Mesenteric fat pad (tissue), 1 donor: Measurements from ENCODE around the gene C10orf53. TPM values are rescaled to one million over a fixed set of nuclear protein-coding genes. Genes with fewer than 3 reads are reported as not detected.
"Not testable (repeated sequence)": the region's sequence is repeated elsewhere in the genome, so short reads cannot be mapped to it uniquely, and the experiment has no call there.

Experiments used
- DNase-seq: peaks from one replicate; pipeline ENCODE4 v3.0.0-alpha.2; 2020; ENCODE audit warnings: low spot score
- total RNA-seq: library from RNA; stranded (reverse); fragmentation: NEBNext Ultra II Directional; extraction: Animal tissue kit (Norgen Biotek cat#: 25700); gene quantifications from one replicate; pipeline ENCODE4 v1.2.1, GENCODE V29; 2021
- donor health status: DM: yes; HTN: yes; CAD: no.

C10orf53 gene
- total RNA-seq, 1 donor from 2014 or later: not detected

DNA sequence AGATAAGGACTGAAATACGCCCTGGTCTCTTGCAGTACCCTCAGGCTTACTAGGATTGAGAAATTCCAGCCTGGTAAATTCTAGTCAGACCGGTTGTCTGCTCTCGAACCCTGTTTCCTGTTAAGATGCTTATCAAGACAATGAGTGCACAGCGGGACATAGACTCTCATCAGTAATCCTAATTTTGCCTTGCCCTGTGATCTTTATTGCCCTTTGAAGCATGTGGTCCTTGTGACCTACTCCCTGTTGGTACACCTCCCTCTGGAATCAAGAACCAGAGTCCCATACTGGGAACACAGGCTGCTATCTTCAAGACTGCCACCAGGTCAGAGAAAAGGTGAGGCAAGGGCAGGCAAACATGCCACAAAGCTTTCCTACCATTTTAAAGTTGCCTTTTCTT is 7.2 kb downstream of the C10orf53 start:
- no peak for DNase-seq

DNA sequence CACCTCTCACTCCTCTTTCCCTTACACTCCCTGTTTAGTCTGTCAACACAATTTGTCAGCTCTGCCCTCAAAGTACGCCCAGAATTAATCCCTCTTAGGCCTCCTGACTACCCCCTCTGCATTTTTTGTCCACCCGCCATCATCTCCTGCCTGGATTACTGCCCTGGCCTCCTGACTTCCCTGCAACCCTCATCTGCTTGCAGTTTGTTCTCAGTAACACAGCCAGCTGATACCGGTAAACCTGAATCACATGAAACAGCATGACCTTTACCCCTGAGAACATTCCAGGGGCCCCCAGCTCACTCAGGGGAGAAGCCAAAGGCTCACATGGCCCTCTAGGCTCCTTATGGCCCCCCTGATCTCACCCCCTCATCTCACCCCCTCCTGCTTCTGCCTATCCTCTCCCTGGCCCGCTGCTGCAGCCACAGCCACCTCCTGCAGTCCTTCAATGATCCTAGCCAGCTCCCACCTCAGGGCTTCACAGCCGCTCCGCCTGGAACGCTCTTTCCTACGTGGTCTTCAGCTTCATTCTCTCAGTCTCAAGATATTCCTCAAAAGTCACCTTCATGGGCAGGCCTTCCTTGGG is 8.9 kb downstream of the C10orf53 start:
- DNase-seq: no peak

DNA sequence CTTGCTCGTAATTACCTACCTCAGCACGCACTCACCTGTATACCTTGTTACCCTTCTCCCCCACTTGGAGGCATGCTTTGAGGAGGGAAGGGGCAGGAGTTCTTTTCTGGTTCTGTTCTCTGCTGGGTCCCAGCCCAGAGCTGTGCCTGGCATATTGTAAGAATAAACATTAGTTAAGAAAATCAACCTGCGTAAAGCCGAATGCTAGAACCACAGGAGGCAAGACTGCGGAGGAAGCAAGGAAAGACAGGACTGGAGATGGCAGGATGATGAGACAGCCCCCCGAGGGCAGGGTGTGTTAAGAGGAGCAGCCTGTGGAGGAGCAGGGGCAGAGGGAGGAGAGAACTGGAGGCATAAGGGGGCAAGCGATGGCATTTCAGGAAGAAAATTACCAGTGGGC is 9.5 kb downstream of the C10orf53 start:
- no peak for DNase-seq

DNA sequence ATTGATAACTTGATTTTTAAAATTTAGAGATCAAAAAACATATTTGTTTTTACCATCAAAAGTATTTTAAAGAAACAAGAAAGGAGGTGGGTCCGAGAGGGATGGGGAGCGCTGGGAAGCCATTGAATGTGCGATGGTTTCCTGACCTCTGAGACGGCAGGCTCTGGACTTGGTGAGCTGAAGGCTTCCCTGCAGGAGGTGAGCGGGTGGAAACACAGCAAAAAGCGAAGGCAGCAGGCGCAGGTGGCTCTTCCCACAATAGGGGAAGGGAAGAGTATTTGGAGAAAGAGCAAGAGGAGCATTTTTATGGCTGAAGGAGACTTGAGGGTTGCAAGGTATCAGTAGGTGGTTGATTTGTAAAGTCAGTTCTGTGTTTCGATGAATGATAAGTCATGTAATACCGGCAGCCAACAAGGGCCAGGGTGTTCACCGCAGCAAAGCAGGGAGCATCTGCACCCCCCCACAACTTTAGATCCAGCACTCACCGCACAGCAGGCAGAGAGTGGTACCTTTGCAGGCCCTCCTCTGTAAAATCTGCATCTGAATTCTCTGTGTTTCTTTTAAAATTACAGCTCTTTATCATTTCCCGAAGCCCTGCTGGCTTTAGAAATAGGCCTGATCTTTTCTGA is 10.5 kb downstream of the C10orf53 start:
- DNase-seq: no peak

DNA sequence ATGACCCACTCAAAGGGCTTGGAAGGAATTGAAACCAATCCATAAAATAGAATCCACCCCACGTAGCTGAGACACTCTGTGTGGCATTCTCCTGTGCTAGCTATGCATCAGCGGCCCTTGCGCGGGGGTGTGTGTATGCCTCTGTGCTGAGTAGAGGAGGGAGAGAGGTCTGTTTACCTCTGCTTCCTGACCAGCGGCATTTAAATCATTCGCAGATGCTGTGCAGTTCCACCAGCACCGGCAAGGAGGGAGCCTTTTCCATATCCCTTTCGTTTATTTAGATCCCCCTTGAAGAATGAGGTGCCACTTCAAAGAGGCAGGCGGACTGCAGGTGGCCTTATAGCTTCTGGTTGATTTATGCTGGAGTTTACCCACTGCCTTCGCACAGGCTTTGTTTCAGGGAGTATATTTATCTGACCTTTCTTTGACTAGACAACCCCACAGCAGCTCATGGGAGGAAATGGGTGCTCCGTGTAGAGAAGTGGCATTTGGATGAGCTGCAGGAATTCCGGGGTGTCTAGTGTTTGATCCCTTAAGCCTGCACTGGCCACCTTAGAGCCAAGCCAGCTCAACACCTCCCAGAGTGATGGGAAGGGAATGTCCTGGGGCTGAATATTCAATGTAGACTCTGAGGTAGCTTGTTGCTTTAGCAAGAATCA is 11.4 kb downstream of the C10orf53 start:
- no peak for DNase-seq

DNA sequence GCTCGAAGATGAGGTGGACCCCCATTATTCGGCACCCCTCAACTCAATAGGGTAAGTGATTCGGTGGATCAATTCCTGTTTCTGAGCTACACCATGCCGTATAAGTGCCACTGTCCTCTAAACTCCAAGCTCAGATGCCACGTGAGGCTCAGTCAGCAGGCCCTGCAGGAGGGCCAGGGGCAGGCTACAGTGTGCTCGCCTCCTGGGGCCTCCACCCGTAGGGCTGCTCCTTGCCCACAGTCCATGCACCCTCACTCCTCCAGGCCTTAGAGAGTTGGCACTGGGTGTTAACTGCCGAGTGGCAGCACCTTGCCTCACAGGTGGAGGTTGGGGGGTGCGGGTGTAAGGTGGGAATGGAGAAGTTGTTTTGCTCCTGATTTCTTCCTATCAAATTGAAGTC is 12.1 kb downstream of the C10orf53 start:
- no peak for DNase-seq

DNA sequence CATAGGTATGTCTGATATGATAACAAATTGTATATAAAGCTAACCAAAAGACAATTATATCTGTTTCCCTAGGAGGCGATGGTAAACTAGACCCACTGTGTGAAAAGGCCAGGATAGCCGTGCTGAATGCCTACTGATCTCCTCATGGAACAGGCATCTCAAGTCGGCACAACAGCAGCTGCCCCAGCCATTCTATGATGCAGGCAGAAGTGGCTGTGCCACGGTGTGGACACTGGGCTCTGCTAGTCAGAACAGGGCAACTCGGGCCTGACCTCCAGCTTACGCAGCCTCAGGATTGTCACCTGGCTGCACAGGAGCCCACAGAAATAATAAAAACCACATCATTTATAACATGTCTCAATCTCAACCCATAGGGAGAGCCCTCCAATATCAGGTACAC is 15.0 kb downstream of the C10orf53 start:
- DNase-seq: no peak

DNA sequence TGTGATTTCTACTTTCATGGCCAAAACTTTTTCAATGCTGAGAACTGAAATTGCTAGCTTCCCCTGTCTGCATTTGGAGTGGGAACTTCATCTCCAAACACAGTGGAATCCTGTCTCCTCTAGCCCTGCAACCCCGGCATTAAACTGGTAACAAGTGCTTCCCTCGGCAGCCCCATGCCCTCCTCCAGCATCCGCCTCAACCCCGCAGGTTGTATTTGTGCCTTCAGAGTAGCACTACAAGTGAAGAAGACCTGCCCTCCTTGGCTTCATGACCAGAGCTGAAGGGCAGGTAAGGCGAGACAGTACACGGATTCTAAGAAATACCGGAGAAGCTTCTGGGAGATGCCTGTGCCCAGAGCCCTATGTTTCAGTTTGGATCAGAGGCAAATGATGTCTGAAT is 16.9 kb downstream of the C10orf53 start:
- DNase-seq: no peak

DNA sequence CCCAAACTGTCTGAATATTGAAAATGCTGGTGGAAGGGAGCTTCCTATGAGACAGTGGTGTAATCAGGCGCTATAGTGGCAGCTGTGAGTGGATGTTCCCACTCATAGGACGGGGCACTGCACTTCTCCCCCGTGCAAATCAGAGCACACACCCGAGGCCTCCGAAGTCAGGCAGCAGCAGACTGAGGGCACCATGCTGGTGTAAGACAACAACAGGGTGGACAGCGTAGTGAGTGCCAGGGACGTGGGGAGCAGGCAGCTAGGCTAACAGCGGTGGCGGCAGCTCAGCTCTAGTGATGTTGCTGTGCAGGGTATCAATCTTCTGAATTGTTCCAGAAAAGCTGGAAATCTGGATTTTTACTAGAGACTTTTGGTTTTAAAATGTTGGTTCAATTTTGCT is 19.2 kb downstream of the C10orf53 start:
- DNase-seq: no peak

DNA sequence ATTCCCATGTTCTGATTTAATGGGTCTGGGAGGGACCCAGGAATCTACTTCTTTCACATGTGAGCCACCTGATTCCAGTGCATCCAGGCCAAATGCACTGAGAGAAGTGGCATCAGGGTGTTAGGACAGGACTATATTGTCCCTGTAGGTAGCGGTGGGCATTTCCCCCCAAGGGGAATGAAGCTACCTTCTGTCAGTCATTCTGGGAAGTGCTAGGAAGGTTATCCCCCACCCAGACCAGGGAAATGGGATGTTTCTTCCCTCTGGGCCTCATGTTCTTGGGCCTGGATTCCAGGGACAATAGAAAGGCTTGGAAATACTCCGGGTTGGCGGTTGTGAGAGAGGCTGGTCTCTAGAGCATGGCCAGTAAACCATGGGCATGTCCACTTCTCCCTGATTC is 20.8 kb downstream of the C10orf53 start:
- no peak for DNase-seq

DNA sequence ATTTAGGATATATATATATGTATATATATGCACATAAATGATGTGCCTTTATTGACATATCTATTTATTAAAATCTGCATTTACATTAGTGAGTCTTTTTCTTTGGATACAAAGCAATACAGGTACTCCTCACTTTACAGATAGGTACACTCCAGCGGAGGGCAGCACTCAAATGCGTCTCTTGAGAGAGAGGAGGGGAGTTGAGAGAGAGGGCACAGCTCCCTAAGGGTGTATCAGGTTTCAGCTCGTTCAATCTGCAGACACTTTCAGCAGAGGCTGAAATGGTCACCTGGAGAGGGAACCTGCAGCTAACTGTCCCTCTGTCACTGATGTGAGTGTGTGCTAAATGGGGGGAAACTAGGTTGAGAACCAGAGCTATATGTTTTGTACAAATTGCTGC is 21.5 kb downstream of the C10orf53 start:
- DNase-seq: no peak

DNA sequence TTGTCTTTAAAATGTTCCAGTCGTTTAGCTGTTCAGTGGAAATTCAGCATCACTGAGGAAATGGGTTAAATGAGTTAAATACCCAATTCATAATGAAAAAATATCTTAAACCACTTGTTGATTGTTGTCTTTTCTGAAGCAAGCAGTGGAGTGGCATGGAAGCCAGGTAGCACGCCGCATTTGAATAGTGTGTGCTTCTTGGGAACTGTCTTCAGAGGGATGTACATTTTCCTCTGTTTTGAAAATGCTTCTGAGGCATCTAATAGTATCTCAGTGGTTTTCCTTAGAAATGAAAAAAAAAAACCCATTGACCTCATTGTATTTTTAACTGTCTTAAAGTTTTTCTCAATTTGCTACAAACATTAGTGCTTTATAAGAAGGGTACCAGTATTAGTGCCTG is 28.1 kb downstream of the C10orf53 start:
- no peak for DNase-seq

DNA sequence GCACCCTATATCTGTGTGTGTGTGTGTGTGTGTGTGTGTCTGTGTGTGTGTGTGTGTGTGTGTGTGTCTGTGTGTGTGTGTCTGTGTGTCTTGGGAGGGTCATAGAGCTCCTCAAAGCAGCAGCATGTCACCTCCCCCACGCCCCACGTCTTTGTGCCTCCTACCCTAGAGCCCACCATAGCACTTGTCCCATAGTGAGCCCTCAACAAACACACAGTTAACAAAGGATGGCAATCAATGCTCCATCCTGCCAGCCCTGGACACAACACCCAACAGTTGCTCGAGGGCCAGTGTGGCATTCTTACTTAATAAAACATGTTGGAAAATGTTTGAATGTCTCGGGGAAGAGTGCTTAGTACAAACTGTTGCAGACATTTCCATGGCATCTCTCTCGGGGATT is 30.5 kb downstream of the C10orf53 start:
- no peak for DNase-seq

DNA sequence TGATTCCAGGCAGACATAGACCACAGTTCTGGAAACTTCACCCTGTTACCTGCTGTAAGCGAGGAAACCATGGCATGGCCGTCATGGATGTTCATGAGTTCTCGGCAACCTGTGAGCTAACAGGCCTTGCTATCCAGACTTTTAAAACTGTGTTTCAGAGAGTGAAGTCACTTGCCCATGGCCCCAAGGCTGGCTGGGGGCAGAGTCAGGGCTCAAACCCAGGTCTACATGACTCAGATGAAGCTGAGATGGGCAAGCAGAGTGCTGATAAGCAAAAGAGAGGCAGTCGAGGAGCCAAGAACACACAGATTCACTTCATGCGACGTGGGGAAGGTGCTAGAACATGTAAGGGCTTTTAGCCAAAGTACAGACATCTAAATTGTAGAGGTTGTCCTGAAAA is 31.5 kb downstream of the C10orf53 start:
- DNase-seq: no peak

DNA sequence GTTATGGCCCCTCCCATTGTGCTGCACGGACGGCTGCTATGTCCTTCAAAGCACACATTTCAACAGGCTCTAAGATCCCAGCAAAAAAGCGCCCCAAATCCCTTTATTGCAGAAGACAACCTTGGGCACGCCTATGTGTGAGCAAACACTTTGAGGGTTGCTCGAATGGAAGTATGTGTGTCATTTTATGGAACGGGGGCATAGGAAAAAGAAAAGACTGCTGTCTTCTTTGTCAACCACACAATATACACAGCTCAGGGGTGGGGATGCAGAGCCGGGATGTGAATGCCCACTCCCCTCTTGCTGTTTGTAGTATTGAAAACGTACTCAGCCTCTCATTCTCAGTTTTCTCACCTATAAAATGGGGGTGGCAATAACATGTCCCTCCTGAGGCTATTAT is 32.0 kb downstream of the C10orf53 start:
- DNase-seq: no peak

DNA sequence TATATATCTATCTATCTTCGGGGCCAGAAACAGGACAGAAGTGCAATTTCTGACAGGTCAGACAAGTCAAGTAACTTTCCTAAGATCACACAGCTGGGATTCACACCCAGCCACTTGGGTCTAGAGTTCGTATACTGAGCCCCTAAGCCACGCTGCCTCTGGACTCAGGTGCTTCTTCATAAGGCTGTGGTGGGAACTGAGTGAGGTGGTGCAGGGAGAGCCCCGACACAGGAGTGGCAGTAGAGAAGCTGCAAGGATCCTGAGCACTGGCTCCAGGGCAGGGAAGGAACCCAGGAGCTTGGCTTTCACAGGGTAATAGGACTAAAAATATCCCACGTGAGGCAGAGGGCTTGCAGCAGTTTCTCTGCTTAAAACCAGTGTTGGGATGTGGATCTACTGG is 33.8 kb downstream of the C10orf53 start:
- DNase-seq: no peak

DNA sequence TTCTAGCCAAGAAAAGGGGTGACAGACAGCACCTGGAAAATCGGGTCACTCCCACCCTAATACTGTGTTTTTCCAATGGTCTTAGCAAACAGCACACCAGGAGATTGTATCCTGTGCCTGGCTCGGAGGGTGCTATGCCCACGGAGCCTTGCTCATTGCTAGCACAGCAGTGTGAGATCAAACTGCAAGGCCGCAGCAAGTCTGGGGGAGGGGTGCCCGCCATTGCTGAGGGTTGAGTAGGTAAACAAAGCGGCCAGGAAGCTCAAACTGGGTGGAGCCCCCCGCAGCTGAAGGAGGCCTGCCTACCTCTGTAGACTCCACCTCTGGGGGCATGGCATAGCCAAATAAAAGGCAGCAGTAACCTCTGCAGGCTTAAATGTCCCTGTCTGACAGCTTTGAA is 35.7 kb downstream of the C10orf53 start:
- not testable (repeated sequence) for DNase-seq

DNA sequence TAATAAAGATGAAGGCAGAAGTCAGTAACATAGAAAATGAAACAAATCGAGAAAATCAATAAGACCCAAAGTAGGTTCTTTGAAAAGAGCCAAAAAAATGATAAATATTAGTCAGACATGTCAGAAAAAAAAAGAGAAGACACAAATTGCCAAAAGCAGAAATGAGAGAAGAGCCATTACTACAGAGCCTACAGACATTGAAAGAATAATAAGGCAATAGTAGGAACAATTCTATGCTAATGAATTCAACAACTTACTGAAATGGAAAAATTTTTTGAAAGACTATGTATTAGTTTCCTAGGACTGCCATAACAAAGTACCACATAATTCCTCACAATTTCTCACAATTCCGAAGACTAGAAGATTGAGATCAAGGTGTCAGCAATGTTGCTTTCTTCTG is 47.1 kb downstream of the C10orf53 start:
- no peak for DNase-seq

DNA sequence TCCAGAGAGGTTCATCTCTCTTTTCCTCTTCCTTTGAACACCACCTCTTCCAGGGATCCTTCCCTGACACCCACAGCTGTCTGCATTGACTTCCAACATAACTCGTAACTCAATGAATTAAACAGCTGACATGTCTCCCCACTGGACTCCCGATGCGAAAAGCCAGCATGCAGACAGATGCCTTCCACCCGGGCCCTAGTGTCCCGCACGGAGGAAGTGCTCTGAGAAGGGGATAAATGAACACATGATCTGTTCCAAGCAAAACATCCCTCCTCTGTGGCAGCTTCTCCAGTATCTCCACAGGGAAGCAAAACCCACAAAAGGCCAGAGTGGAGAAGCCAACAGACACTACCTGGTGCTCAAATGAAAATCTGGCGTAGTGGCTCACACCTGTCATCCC is 54.4 kb downstream of the C10orf53 start:
- peak; percentile 59 for DNase-seq

DNA sequence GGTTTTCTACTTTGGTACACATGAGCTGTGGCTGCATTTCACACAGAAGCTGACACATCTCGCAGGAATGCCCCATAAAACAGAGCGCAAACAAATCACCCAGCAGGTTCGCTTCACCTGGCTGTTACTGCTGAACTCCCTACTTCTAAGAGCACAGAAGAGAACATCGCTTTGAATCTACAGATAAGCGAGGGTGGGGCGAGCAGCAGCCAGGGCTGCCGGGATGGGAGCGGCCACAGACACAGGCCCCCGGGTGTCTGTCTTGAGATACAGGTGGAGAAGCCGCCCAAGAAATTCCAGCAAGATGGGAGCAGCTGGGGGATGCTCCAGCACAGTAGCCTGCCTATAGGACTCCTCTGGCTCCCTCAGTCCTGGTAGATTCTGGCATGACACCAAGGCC is 55.2 kb downstream of the C10orf53 start:
- peak; percentile 73 for DNase-seq

DNA sequence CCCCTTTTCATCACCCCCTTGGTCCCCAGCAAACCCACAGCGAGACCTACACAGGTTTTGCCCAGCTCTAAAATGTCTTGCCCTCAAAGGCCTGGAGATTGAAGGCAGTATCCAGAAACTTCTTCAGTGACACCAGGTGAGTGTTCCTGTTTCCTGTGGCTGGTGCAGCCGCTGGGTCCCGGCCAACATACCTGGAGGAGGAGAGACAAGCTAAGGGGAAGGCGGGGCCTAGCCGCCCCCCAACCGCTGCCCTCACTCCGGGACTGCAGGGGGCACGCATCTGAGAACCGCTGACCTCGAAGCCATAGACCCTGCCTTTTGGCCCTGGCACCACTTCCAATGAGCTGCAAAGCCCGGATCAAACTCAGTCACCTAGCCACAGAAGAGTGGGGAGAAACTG is 55.7 kb downstream of the C10orf53 start:
- DNase-seq: peak; percentile 60

DNA sequence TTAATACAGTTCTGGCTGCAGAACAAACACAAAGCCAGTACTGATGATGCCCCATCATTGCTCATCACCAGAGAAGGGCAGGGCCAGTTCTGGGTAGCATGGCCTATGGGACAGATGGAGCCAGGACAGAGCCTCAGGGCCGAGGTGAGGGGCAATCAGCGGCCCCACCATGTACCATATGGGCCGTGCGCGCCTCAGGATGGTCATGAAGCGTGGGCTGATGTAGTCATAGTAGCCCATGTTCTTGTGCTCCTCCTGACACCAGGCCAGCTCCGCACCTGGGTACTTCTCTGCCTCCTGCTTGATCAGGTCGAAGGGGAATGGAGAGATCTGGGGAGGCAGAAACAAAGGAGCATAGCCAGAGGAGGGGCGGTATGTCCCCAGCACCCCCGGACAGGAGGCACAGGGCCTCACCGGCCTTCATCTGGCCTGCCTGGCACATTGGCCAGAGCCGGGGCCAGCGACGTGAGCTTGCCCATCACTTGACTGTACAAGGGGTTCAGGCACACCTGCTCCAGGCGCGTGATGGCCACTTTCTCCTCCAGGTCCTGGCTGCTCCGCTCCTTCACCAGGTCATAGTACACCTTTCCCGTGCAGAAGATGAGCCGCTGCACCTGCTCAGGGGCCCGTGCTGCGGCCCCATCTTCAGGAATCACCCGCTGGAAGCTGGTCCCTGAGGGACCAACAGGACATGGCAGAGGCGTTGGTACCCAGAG is 56.6 kb downstream of the C10orf53 start:
- peak; percentile 73 for DNase-seq
